Measurements from ENCODE around the gene SMTNL2.

SMTNL2 gene

DNA sequence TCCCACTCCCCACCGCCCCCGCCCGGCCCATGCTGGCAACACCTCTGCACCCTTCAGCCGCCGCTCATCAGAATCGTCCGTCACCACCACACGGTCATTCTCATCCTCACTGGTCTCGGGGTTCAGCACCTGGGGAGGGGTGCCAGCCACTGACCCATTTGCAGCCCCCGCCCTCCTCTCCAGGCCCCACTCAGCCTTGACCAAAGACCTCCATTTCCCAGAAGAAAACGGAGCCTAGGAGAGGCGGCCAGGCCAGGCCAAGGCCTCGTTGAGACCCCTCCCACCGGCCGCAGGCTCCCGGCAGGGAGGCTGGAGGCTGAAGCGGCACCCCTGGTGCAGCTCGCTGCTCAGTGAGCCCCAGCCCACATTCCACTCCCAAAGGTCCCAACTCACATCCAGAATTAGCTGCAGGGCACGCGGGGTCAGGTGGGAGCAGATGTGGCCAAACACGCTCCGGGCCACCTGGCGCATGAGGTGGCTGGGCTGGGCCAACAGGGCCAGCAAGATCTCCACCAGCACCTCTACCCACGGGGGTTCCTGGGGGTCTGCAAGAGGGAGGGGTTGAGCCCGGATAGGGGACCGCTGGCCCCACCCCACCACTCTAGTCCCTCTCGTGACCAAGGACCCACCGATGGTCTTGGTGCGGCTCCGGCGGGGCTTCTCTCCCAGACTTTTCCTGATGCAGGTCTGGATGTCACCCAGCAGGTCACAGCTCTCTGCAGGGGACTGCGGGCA is 38.9 kb upstream of the SMTNL2 start:
- no peak for DNase-seq (ENCODE audit: extremely low read depth in 1 of 2, low read depth in 1 of 2)

DNA sequence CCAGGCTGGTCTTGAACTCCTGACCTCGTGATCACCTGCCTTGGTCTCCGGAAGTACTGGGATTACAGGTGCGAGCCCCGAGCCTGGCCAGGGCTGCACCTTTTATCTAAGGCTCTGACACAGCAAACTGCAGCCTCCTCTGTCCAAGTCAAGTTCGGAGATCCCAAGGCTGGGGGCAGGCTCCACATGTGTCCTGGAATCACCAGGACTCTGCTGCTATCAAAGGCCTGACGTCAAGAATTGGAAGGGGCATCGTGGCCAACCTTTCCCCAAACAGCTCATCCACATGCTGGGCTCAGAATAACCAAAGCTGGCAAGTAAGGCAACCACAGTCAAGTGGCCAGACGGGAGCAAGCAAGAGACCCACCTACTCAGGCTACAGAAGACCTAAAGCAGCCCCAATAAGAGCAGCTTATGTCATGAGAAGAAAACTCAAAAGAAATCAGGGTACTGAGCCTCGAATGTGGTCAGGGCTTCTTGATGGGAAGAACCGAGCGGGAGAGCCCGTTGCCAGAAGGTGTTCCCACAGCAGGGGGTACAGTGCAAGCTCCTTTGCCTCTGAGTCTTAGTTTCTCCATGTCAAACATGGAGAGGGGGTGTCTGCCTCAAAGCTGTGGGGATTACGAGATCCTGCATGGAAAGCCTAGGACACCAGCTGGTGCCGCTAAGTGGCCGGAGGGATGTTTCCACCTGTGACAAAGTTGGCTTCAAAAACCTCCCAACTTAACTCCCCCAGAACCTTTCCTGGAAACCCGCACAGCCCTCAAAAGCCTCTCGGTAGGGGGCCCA is 37.0 kb upstream of the SMTNL2 start:
- DNase-seq (ENCODE audit: extremely low read depth in 1 of 2, low read depth in 1 of 2): no peak

DNA sequence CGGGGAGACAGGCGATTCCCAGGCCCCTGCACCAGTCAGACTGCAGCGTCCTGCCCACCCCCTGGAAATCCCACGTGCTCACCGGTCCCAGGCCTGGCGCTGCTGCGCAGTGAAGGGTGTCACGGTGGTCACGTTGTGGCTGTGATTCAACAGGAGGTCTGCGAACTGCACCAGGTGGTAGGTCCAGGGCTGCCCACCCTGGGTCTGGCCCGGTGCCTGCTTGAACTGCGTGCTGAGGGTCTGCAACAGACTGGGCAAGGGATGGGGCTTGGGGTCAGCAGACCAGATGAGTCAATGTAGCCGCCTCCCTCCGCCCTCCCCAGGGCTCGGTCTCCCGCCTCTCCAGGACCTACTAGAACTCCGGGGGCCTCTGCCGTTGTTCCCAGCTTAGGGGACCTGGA is 36.3 kb upstream of the SMTNL2 start:
- DNase-seq (ENCODE audit: extremely low read depth in 1 of 2, low read depth in 1 of 2): no peak

DNA sequence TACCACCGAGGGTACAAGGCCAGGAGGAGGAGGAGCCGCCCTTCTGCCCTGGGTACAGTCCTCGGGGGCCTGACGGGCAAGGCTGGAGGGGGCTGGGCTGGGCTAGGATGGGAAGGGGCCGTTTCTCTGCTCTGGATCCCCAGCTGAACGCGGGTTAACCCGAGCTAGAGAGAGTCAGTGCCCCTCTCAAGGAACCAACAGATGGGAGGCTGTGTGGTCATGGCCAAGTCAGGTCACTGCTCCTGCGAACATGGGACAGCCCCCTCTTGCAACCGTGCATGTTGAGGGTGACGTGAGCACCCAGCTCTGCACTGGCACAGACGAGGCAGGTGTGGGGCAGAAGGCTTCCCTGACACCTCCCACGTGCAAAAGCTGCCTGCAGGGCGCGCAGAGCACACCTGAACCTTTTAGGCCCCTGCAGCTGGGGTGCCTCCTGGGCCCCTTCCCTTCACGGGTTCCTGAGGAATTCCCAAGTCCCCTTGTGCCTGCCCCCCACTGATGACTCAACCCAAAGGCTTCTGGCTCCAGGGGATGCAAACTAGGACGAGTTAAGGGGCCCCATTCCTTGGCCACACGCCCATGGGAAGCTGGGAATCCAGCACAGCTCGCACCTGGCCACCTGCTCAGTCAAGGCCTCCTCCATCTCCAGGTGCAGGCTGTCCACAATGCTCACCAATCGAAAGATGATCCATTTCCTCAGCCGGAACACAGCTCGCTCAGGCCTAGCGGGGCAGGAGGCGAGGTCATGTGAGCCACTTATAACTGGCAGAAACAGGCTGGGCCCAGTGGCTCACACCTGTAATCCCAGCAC is 35.4 kb upstream of the SMTNL2 start:
- DNase-seq (ENCODE audit: extremely low read depth in 1 of 2, low read depth in 1 of 2): no peak

DNA sequence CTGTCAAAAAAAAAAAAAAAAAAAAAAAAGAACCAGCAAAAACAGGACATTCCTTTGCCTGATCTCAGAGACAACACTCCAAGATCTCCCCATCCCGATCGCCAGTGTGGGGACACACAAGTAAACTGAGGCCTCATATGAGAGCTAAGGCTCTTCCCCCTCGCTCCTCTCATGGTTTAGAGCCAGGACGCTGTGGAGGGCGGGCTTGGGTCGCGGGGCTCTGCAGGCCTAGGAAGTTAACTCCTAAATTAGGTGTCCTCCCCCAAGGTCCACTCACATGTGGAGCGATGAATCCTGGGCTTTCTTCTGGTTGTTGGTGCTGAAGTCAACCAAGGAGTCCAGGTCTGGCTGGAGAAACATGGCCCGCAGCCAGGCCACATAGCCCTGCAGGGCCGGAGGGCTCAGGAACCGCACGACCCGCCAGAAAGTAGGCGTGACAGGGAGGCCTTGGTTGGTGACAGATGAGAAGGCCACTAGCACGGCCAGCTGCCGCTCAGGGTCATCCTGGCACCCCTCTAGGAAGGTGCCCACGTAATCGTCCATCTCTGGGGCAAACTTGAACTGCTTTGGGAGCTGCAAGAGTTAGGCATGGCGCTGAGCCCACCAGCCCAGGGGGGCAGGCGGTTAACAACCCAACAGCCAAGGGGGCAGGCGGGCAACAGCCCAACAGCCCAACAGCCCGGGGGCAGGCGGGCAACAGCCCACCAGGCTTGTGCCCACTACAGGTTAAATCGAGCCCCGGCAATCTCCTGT is 34.4 kb upstream of the SMTNL2 start:
- no peak for DNase-seq (ENCODE audit: extremely low read depth in 1 of 2, low read depth in 1 of 2)

DNA sequence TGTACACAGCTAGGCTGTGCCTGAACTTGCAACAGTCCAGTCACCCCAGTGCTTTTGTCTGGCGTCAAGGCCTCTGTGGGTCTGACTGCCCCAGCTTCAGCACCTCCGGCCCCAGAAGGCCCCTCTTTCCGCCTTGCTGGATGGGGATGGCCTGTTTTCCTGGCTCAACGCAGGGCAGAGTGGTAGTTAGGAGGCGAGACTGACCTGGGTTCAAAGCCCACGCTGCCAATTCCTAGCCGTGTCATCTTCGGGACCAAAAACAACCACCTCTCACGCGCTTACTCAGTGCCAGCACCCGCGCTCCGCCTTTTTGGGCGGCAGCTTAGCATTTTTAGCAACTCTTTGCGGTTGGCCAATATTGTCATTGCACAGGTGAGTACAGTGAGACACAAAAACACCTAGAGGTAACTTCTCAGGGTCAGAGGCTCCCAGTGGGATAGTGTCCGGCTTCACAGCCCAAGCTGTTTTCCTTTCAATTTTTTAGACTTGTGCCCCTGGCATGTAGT is 33.7 kb upstream of the SMTNL2 start:
- DNase-seq (ENCODE audit: extremely low read depth in 1 of 2, low read depth in 1 of 2): no peak

DNA sequence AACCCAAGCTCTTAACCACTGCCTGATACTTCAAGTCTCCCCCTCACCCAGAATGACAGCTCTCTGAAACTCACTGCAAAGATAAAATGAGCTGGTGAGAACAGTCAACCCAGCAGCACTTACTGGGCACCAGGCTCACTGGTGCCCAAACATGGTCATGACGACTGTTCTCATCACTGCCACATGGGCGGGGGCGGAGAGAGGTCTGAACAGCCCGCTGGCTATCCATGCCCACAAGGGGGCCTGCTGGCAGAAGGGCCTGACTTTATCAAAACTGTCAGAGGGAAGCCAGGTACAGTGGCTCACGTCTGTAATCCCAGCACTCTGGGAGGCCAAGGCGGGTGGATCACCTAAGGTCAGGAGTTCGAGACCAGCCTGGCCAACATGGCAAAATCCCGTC is 33.2 kb upstream of the SMTNL2 start:
- no peak for DNase-seq (ENCODE audit: extremely low read depth in 1 of 2, low read depth in 1 of 2)

DNA sequence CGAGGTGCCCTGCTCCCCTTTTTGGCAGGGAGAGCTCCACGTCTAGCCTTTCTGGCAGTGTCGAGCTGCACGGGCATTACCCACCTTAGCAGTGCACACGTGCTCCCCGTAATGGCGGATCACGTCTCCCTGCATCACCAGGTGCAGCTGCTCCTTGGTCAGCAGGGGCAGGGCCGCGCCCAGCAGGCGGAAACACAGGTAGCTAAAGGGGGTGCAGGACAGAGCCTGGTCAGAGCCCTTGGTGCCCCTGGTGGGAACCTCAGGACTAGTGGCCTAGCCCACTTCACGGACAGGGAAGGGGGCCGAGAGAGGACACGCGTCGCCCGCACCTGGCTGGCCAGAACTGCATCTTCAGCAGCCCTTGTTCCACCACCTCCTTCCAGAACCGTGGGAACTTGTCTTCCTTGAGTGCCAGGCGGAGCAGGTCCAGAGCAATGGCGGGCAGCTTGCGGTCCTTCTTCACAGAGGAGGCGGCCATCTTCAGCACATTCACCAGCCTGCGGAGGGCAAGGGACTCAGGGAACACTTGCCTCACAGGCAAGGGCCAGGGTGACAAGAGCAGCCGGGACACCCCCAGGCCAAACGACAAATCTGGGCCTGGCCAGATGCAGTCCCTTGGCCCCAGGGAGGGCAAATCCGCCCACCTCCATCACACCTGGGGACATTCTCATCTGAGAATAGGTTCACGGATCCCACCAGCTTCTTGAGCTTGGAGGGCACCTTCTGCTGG is 32.4 kb upstream of the SMTNL2 start:
- no peak for DNase-seq (ENCODE audit: extremely low read depth in 1 of 2, low read depth in 1 of 2)

DNA sequence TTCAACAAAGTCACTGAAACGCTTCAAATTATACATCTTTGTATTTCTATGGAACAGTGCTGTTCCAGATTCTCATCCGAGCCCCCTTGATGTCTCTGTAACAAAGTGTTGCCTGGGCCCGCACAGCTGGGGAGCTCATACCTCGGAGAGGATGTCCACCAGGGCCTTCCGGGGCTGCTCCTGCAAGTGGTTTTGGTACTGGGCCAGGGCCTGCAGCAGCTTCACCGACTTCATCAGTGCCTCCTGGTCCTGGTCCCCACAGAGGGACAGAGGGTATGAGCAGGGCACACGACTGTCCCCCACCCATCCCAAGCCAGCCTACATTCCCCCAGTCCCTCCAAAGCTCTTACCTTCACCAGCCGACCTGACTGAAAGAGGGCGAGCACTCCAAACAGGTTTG is 30.7 kb upstream of the SMTNL2 start:
- no peak for DNase-seq (ENCODE audit: extremely low read depth in 1 of 2, low read depth in 1 of 2)

DNA sequence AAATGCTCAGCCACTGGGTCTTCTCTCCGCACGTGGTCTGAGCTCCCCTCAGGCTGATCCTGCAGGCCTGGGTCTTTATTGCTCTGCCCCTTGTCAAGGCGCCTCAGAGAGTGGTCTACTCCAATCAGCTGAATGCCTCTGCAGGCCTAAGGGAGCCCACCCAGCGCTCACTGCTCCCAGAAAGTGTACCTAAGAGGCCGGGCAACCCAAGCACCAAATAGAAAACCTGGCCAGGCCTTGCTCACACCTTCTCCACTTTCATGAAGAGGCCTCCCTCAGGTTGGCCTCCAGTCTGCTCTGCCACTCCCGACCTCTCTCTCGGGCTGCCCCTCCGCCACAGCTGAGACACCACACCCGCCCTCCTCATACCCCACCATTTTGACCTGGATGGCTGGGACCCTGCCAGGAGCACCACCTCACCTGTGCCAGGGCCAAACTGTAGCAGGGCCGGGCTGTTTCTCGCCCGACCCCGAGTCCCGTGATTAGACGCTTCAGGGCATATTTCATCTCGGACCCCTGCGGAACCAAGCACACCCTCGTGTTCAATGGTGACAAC is 29.8 kb upstream of the SMTNL2 start:
- DNase-seq (ENCODE audit: extremely low read depth in 1 of 2, low read depth in 1 of 2): no peak

DNA sequence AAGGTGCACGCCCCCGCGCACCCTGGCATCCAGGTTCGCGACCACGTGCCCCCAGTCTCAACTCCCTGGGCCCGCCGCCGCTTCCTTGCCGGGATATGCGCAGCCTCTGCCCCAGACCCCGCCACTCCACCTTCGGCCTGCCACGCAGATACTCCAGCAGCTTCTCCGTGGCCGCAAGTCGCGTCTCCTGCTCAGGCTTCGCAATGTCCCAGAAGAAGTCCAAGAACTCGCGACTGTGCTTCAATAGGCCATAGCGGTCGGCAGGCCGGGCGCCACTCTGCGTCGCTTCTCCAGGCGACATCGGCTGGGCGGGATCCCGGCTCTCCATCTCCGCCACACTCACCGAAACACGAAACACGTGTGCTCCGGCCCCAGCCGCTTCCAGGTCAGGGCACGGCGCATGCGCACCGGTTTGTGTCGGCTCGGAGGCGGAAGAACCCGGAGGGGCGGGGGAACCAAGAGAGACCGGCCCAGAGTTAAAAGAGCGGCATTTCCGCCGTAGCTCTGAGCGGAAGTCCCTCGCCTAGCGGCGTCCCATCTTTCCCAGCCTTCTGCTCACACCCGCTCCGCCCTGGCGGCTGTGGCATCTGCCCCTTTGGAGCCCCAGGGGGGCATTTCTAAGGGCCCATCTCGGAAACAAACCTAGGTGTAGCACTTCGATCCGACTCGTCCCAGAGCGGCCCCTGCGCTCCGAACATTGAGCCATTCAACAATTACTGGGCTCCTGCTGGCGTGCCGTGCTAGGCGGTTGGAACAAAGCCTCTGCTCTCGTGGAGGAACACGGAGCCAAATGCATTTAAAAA is 29.1 kb upstream of the SMTNL2 start, which contains the start of gene MYBBP1A:
MYBBP1A (minus strand) TSS at position 388 of the 803 bp plus-strand sequence; CDS start at position 328, 60 bp downstream.
- peak; percentile 91 to 97 for DNase-seq (ENCODE audit: extremely low read depth in 1 of 2, low read depth in 1 of 2)

DNA sequence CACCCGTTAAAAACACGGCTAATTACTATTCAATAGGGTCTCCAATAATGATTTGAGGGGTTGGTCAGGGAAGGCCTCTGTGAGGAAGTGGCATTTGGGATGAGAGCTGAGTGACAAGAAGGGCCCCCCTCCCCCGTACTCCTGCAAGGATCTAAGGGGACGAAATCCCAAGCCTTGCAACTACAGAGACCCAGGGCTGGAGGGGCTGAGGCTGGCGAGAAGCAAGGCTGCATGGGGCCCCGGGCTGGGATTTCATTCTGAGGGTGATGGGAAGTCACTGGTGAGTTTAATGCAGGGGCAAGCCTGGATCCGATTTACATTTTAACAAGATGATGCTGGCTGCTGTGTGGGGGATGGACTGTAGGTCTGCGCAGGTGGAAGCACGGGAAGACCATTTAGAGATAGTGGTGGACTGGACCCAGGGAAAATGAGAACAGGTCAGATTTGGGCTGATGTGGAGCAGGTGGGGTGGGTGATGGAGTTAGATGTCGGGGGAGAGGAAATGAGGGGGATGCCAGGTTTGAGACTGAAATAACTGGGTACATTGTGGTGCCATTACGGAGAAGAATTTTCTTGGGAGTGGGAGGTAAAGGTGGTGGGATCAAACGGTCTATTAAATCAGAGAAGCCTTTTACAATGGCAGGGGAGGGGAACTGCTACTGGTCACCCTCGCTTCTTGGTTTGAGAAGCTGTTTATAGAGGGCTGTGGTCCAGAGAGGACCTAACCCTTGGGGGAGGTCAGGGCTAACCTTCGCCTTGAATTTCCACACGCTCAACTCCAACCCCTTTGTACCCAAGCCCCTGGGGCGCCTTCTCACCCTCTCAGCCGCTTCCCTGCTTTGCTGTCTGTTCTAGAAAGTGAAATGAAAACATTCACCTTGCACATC is 28.2 kb upstream of the SMTNL2 start:
- no peak for DNase-seq (ENCODE audit: extremely low read depth in 1 of 2, low read depth in 1 of 2)

DNA sequence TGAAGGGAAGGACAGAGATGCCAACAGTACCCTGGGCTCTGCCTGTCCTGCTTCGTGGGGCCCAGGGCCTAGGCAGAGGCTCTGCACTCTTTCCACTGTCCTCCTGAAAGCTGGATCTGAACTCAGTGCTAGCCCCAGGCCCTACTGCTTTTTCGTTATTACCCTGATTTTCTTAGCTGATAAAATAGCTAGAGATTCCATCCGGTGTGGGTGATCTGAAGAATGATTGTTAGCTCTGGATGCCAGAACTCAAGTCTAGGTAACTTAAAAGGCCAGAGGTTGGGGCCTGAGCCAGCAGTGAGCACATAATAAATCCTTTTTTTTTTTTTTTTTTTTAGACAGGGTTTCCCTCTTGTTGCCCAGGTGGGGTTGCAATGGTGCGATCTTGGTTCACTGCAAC is 27.3 kb upstream of the SMTNL2 start:
- no peak for DNase-seq (ENCODE audit: extremely low read depth in 1 of 2, low read depth in 1 of 2)

DNA sequence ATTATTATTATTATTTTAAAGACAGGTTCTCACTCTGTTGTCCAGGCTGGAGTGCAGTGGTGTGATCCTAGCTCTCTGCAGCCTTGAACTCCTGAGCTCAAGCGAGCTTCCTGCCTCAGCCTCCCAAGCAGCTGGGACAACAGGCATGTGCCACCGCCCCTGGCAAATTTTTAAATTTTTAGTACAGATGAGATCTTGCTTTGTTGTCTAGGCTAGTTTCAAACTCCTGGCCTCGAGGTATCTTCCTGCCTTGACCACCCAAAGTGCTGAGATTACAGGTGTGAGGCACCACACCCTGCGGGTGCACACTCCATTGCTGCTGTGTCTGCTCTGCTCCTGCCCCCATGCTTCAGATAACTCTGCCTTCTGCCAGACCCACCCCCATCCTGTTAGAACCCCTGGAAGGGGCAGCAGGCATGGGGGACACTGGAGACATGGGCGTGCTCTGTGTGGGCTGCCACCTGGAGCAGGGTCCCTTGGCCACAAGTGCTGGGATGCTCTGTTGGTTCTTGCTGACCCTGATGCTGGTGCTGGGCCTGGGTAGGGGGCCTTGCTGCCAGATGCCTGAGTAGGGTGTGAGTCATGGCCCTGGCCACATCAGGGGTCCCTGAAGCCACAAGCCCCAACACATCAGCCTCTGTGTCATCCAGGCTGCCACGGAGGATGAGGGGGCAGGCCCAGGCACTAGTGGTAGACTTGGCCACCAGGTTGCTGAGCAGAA is 26.5 kb upstream of the SMTNL2 start:
- DNase-seq (ENCODE audit: extremely low read depth in 1 of 2, low read depth in 1 of 2): no peak

DNA sequence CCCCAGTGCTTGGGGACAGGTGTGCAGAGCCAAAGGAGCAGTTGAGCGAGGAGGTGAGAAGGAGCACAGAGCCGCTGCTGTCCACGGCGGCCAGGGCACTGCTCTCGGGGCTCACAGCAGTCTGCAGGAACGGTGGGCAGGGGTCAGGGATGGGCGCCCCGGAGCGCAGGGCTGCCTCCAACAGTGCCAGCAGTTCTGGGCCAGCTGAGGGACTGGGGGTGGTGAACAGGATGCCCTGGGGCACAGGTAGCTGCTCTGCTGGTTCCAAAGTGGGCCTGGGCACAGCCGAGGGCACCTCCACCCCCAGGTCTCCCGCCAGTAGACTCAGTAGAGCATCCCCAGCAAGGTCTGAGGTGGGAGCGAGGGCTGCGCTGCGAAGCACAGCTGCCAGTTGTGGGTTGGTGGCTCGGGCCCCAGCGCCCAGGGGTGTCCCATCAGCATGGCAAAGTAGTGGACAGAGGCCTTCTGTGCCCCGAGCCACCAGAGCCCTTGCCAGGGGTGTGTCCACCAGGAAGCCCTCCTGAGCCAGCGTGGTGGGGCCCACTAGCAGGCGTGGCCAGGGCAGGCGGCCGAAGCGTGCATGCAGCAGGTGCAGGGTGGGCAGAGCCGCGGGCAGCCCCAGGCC is 25.9 kb upstream of the SMTNL2 start:
- DNase-seq (ENCODE audit: extremely low read depth in 1 of 2, low read depth in 1 of 2): no peak

DNA sequence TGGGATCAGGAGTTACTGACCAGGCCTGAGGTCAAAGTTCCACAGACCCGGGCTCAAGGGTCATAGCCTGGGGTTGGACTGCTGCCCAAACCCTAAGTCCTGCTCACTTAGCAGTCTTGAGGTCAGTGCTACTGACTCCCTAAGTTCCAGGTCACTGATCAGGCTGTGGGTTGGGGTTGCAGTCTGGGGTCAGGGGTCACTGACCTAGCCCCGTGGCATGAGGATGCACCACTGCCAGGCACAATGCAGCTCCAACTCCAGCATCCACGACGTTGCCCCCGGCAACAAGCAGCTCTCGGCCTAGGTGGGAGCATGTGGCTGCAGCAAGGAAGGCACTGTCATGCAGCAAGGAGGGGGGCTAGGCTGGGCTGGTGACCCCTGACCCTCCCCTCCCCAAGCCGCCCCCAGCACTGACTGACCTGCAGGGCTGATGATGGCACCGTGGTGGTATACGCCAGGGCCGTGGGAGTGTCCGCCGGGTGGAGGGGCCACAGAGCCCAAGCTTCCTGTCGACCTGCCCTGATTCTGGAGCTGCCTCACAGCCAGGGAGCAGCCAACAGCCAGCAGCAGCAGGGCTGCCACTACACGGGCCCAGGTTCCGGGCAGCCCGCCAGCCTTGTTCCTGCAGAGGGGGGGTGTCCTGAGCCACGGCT is 25.1 kb upstream of the SMTNL2 start:
- DNase-seq (ENCODE audit: extremely low read depth in 1 of 2, low read depth in 1 of 2): no peak

Data from activated CD8-positive, alpha-beta memory T cell treated with anti-CD3 and anti-CD28 coated beads for 1 hour (primary cell).